Measurements from ENCODE around the gene ZDHHC19.

Gene ZDHHC19

DNA sequence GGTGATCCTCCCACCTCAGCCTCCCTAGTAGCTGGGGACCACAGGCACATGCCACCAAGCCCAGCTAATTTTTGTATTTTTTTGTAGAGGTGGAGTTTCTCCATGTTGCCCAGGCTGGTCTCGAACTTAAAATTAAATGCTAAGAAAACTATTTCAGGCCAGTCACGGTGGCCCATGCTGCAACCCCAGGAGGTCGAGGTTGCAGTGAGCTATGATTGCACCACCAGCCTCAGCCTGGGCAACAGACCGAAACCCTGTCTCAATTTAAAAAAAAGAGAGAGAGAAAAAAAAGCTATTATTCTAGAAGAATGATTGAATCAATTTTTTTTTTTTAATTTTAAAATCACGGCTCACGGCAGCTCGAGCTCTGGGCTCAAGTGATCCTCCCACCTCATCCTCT, 9.8 kb upstream of the ZDHHC19 start:
- H3K4me3 ChIP-seq (ENCODE audit: low read depth, low read length) = no peak overlapping the region

DNA sequence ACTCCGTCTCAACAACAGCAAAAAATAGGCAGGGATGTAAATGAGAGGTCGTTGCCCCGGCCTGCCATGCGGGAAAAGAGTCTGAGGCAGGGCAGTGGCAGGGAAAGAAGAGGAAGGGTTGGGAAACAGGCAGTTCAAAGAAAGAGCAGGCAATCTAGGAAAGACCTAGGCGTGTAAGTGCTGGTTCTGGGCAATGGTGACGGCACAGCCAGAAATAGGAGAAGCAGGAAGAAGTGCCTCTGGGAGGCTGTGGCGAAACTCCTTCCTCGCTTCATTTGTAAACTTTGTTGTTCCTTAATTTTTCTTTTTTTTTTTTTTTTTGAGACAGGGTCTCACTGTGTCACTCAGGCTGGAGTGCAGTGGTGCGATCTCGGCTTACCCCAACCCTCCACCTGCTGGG, 9.4 kb upstream of the ZDHHC19 start:
- no peak overlapping the region for H3K4me3 ChIP-seq (ENCODE audit: low read depth, low read length)
- TF ChIP-seq, protein P1, sequence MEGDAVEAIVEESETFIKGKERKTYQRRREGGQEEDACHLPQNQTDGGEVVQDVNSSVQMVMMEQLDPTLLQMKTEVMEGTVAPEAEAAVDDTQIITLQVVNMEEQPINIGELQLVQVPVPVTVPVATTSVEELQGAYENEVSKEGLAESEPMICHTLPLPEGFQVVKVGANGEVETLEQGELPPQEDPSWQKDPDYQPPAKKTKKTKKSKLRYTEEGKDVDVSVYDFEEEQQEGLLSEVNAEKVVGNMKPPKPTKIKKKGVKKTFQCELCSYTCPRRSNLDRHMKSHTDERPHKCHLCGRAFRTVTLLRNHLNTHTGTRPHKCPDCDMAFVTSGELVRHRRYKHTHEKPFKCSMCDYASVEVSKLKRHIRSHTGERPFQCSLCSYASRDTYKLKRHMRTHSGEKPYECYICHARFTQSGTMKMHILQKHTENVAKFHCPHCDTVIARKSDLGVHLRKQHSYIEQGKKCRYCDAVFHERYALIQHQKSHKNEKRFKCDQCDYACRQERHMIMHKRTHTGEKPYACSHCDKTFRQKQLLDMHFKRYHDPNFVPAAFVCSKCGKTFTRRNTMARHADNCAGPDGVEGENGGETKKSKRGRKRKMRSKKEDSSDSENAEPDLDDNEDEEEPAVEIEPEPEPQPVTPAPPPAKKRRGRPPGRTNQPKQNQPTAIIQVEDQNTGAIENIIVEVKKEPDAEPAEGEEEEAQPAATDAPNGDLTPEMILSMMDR (IDR thresholded peaks at IDR 0.05; ENCODE audit: low read depth, low read length) = no peak

More for the DNA sequence above, 9.8 kb upstream of the ZDHHC19 start:
- TF ChIP-seq, protein P1 (IDR thresholded peaks at IDR 0.05; ENCODE audit: low read depth, low read length) = no peak

DNA sequence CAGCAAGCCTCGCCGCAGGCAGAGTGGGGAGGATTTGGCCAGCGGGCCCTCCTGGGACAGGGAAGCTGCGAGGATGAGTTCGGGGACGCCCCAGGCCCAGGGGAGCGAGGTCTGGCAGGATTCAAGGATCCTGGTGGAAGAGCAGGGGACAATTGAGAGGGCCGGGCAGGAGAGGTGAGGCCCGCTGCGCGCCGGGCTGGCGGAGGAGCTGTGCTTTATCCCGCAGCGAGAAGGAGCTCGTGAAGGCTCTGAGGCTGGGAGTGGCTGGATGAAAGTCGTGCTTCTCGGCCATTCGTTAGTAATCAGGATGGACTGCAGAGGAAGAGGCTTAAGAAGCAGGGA, 8.7 kb upstream of the ZDHHC19 start:
- no peak overlapping the region for H3K4me3 ChIP-seq (ENCODE audit: low read depth, low read length)
- TF ChIP-seq, protein P1 (IDR thresholded peaks at IDR 0.05; ENCODE audit: low read depth, low read length) = no peak

DNA sequence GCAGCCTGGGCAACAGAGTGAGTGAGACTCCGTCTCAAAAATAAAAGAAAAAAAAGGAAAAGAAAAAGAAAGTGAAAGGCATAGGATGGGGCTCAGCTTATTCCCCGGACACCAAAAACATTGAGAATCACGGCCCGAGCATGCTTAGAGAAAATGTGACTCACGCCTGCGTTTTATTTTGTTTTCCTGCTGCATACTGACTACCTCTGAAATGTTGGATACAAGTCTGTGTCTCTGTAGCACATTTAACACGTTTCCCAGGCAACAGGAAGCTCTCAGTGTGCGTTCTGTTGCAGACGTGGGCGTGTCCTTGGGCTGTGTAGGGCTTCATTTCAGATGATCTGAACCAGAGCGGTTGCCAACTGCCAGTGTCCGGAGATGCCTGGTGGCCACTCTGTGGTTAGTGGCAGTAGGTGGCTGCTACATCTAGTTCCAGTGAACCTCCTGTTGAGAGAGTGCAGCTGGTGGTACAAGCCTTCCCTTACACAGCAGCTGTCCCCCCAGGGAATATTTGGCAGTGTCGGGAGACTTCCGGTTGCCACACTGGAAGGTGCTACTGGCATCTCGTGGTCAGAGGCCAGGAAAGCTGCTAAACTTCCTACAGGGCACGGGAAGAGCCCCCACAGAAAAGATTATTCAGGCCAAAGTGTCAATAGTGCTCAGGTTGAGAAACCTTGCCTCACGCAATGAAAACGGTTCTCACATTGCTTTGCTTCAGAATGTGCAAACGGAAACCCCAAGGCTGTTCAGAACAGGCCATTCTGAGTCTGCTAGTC, 8.2 kb upstream of the ZDHHC19 start:
- TF ChIP-seq, protein P1 (IDR thresholded peaks at IDR 0.05; ENCODE audit: low read depth, low read length) = no peak

DNA sequence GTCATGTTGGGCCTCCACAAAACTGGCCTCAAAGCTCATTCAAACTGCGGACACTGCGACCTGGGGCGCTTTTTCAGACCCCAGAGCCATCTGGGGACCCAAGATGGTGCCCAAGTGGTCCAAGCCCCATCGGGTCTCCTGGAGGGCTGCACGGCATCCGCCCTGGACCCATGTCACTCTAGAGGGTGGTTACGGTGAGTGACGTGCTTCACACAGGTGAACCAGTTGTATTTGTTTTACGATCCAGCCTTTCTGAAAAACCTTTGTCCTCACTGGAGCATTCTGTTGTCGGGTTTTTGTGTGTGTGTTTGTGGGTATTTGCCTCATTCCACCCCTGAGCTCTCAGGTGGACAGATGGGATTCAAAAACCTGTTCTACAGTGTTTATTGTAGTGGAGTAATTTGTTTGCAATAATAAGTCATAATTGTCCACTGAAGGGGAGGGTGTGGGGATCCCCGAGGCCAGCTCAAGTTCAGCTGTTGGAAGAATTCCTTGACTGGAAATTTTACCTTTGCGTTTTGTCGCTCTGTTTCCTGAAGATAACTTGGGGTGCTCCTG, 7.0 kb upstream of the ZDHHC19 start:
- no peak overlapping the region for H3K4me3 ChIP-seq (ENCODE audit: low read depth, low read length)
- TF ChIP-seq, protein P1 (IDR thresholded peaks at IDR 0.05; ENCODE audit: low read depth, low read length) = no peak

More for the DNA sequence above, 8.2 kb upstream of the ZDHHC19 start:
- peak overlapping the region; percentile 34 for H3K4me3 ChIP-seq (ENCODE audit: low read depth, low read length)

DNA sequence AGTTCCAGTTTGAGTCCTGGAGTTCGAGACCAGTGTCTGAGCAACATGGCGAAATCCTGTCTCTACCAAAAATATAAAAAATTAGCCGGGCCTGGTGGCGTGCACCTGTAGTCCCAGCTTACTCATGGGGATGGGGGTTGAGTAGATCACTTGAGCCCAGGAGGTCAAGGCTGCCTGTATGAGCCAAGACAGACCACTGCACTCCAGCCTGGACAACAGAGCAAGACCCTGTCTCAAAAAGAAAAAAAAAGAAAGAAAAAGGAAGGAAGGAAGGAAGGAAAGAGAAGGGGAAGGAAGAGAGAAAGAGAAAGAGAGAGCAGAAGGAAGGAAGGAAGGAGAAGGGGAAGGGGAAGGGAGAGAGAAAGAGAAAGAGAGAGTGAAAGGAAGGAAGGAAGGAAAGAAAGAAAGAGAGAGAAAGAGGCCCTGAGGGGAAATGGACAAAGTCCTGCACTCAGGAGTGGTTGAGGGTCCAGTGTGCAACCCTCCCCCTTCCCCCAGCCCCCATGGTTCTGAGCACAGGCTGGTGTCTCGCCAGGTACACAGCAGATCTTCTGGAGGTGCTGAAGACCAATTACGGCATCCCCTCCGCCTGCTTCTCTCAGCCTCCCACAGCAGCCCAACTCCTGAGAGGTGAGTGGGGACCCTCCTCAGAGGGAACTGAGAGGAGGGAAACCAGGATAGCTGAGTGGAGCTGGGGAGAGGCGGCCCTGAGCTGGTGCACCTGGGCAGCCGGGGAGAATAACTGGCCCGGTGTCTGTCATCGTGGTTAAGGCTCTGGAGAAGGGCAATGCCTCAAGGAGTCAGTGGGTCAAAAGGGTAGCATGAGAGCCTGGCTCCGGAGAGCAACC, 6.3 kb upstream of the ZDHHC19 start:
- TF ChIP-seq, protein P1 (IDR thresholded peaks at IDR 0.05; ENCODE audit: low read depth, low read length) = no peak
- no peak overlapping the region for H3K4me3 ChIP-seq (ENCODE audit: low read depth, low read length)

Measured in WI38 (cell line).